ENCODE measurements around the gene ATP6V0D1. TPM values are rescaled to one million over a fixed set of nuclear protein-coding genes. Genes with fewer than 3 reads are reported as not detected.

The ATP6V0D1 gene
- total RNA-seq, 1 experiment from 2014 or later: 43.0 TPM

DNA sequence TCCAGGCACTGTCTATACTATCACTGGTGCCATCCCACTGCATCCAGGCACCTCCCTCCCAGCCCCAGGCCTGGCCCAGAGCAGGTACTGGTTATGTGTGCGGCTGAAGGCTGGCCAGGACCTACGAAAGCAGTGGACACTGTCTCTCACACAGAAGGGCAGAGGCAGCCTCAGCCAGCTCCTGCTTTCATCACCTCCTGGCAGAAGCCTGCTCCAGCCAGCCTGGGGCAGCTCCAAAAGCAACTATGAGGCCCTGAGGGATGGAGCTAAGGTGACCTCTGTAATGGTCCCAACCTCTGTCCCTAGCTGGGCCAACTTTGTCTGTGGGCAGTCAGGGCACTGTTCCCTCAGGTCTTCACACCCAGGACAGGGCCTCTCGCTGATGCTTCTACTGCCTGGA lies 31.2 kb downstream of the ATP6V0D1 start:
- Mint-ChIP-seq H3K27ac (peak overlapping the region; percentile 4 to 78 (median 6); a peak in 1 of 7 replicates), H3K4me1 (peaks cover 6 to 14% of the 10 kb centered on the region in 2 experiments; a peak in 3 of 4 replicates), H3K9me3 (no peaks in the 10 kb centered on the region), H3K36me3 (ENCODE audit: insufficient read depth in 1 of 3, low read depth in 3 of 3) (peaks cover 4 to 27% (median 9%) of the 10 kb centered on the region in 3 experiments), H3K4me3 (no peak overlapping the region), H3K27me3 (ENCODE audit: low read depth) (no peaks in the 10 kb centered on the region)
- Histone ChIP-seq H3K56ac (ENCODE audit: insufficient read length, low read depth, low read length) (no peak overlapping the region), H3K23me2 (ENCODE audit: insufficient read length, low read depth, low read length, poor library complexity, severe bottlenecking) (no peaks in the 10 kb centered on the region), H4K8ac (replicated peaks; ENCODE audit: insufficient read length, low read depth, low read length) (no peak overlapping the region), H2AK5ac (ENCODE audit: insufficient read length, low read length) (no peak overlapping the region), H3K14ac (ENCODE audit: insufficient read depth, low read length) (no peak overlapping the region), H2BK12ac (ENCODE audit: insufficient read length, low read depth, low read length) (no peak overlapping the region), H3T11ph (ENCODE audit: low read length) (no peak overlapping the region), H2BK15ac (ENCODE audit: low read depth, low read length) (no peak overlapping the region), H3K27ac (ENCODE audit: insufficient read length, low read depth, low read length) (no peak overlapping the region), H2AFZ (ENCODE audit: low read length) (no peak overlapping the region), H2BK120ac (ENCODE audit: low read depth, low read length, poor library complexity, severe bottlenecking) (no peak overlapping the region), H3K27me3 (ENCODE audit: insufficient read depth, low read length) (no peaks in the 10 kb centered on the region), H3K4ac (ENCODE audit: low read depth, low read length) (no peak overlapping the region), H2BK20ac (ENCODE audit: low read depth, low read length, poor library complexity, severe bottlenecking) (no peak overlapping the region), H3K9ac (ENCODE audit: extremely low read depth, insufficient read length, low read length) (no peak overlapping the region), H3K79me2 (ENCODE audit: insufficient read depth, low read length) (no peaks in the 10 kb centered on the region), H3K9me3 (ENCODE audit: control insufficient read depth, low read depth, low read length) (no peaks in the 10 kb centered on the region), H3K79me1 (ENCODE audit: insufficient read depth, low read depth, low read length, poor library complexity, severe bottlenecking) (no peaks in the 10 kb centered on the region), H3K18ac (ENCODE audit: insufficient read length, low read depth, low read length) (no peak overlapping the region), H4K91ac (ENCODE audit: insufficient read length, low read depth, low read length) (no peak overlapping the region), H4K20me1 (ENCODE audit: control insufficient read depth, insufficient read depth, insufficient read length) (no peaks in the 10 kb centered on the region), H3K4me2 (ENCODE audit: insufficient read depth, insufficient read length, low read length) (no peak overlapping the region), H4K5ac (ENCODE audit: insufficient read length, low read depth, low read length) (no peak overlapping the region), H3K4me1 (ENCODE audit: insufficient read depth, low read length) (no peaks in the 10 kb centered on the region), H2BK5ac (ENCODE audit: insufficient read length, low read length) (no peak overlapping the region), H3K23ac (ENCODE audit: insufficient read length, low read depth, low read length) (no peak overlapping the region)
- WGBS (ENCODE audit: extremely low coverage, insufficient read length, low lambda C conversion rate): no CpG with 5 or more reads among the region's 3 CpGs
- no peak for TF ChIP-seq CTCF (conservative IDR thresholded peaks at IDR 0.05)
- DNase-seq: no peak

Data from H9 (cell line).